Measurements from ENCODE around the gene TIPRL.

TIPRL gene

DNA sequence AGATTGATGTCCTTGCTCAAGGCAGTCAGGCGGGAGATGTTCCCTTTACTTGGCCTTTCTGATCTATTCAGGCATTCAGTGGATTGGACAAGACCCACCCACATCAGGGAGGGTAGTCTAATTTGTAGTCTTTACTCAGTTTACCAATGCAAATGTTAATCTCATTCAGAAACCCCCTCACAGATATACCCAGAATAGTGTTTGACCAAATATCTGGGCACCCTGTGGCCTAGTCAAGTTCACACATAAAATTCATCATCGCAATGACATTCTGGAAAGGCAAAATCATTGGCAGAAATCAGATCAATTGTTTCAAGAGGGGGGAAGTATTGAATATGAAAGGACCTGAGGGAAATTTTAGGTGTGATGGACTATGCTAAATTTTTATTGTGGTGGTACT lies 34.6 kb downstream of the TIPRL start:
- no peak for DNase-seq (ENCODE audit: low spot score)

DNA sequence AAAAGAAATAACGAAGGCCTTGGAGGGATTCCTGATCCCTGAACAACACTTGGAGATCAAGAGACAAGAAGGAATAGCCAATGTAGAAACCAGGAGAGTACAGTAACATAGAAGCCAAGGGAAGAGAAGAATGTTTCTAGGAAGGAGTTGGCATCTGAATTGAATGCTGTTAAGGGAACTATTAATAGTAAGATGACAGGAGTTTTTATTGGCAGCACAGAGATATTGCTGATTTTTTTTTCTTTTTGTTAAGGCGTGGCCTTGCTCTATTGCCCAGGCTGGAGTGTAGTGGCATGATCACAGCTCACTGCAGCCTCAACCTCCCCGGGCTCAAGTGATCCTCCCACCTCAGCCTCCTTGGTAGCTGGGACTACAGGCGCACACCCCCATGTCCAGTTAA lies 37.4 kb downstream of the TIPRL start:
- no peak for DNase-seq (ENCODE audit: low spot score)

DNA sequence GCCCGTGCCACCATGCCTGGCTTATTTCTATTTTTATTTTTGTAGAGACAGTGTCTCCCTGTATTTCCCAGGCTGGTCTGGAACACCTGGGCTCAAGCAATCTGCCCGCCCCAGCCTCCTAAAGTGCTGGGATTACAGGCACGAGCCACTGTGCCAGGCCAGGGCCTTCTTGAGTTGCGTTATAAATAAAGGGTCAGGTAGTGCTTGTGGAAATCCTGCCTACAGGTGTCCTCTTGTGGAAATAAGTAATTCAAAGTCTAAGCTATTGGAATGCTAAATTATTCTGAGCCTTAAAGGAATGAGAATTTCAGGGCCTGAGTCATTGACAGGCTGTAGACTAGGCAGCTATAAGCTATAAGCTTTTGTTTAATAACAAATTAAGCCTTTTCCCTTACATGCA lies 38.9 kb downstream of the TIPRL start:
- DNase-seq (ENCODE audit: low spot score) = no peak

DNA sequence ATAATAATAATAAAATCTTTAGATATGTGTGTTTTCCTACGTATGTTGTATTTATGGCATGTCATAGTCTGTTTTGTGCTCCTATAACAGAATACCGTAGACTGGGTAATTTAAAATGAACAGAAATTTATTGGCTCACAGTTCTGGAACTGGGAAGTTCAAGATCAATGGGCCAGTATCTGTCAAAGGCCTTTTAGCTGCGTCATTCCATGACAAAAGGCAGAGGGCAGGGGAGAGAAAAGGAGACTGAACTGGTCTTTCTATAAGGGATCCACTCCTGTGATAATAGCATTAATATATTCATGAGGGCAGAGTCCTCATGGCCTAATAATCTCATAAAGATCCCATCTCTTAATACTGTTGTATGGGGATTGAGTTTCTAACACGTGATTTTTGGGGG lies 39.9 kb downstream of the TIPRL start:
- no peak for DNase-seq (ENCODE audit: low spot score)

DNA sequence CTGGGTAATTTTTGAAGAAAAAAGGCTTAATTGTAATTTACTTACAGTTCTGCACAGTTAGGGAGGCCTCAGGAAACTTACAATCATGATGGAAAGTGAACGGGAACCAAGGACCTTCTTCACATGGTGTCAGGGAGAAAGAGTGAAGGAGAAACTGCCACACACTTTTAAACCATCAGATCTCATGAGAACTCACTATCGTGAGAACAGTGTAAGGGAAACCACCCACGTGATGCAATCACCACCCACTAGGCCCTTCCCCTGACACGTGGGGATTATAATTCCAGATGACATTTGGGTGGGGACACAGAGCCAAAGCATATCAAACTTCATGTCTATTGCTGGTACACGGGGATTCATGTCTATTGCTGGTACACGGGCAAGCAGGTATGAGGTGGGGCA lies 41.7 kb downstream of the TIPRL start:
- DNase-seq (ENCODE audit: low spot score) = no peak

DNA sequence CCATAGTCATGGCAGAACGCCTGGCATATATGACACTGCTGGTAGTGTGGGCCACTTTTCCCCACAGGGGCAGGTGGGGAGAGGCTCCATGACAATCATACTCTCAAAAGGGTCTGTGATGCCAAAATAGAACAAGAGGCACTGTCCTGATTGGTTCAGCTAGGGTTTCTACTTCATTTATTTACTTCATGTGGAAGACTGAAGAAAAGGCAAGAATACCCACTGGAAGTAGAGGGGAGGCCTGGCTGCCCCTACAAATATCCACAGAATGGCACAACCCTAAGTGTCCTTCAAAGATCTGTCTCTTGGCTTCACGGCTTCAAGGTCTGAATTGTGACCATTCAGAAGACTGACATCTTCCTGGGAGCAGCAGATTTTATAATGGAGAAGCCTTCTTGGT lies 42.5 kb downstream of the TIPRL start:
- no peak for DNase-seq (ENCODE audit: low spot score)

DNA sequence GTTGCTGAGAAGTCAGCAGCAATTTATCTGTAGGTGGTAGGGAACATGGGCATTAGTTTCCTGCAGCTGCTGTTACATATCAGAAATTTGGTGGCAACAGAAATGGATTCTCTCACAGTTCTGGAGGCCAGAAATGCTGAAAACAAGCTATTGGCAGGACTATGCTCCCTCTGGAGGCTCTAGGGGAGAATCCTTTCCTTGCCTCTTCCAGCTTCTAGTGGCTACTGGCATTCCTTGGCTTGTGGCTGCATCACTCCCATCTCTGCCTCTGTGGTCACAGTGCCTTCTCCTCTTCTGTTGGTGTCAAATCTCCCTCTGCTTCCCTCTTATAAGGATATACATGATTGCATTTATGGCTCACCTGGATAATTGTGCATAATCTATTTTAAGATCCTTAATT lies 44.5 kb downstream of the TIPRL start:
- no peak for DNase-seq (ENCODE audit: low spot score)

DNA sequence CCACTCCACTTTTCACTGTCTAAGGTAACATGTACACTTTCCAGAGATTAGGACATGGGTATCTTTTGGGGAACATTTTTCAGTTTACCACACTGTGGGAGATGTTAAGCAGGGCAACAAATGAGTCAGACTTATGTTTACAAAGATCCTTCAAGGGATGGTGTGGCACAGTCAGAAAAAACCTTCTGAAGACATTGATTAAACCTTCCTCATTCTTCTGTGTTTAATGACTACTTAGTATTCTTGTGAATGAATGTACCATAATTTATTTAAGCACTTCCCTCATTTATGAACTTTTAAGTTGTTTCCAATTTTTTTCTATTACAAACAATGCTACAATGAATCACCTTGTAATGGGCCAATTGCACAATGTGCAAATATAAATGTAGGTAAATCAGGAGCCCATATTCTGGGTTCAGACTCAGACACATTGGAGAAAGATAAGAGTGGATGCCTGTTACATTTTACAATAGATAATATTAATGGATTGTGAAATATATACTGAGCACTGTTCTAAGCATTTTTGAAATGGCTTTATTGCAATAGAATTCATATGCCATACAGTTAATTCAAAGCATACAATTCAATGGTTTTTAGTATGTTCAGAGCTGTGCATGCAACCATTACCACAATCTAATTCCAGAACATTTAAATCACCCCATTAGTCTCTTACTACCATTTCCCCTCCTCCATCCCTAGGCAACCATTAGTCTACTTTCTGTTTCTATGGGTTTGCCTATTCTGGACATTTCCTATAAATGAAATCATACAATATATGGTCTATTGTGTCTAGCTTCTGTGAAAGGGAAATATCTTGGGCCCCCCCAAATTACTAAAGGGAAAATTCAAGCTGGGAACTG lies 45.1 kb downstream of the TIPRL start:
- DNase-seq (ENCODE audit: low spot score) = no peak

DNA sequence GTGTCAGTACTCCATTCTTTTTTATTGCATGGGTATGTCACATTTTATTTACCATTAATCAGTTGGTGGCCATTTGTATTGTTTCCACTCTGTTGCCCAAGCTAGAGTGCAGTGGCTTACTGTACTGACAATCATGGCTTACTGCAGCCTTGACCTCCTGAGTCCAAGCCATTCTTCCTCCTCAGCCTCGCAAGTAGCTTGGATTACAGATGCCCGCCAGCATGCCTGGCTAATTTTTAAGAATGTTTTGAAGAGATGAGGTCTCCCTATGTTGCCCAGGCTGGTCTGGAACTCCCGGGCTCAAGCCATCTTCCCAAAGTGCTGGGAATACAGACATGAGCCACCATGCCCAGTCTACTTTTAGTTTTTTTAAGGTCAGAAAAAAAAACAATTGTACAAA lies 46.2 kb downstream of the TIPRL start:
- DNase-seq (ENCODE audit: low spot score) = no peak

DNA sequence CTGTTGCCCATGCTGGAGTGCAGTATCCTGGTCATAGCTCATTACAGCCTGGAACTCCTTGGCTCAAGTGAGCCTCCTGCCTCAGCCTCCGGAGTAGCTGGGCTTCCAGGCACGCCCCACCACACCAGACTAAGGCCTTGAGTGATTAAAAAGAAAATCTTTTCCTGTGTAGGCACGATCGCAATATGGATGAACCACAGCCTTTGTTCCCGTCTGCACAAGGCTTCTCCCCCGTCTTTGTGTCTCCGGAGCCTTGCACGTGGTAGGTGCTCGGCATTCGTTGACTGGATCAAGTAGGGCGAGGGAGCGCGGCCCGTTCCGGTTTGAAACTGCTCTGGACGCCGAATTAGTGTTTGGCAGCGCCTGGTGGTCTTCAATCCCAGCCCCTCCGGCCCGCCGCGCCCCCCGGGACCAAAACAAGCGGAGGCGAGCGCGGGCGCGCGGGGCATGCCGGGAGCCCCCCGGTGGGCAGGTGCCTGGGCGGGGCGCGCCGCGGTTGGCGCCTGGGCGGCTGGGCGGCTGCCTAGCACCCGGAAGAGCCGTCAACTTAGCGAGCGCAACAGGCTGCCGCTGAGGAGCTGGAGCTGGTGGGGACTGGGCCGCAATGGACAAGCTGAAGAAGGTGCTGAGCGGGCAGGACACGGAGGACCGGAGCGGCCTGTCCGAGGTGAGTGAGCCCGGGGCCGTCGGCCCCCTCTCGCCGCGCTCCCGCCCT lies 46.9 kb downstream of the TIPRL start, which contains the start of gene SFT2D2:
SFT2D2 (plus strand) TSS at position 529 of the 715 bp plus-strand sequence; CDS start at position 605, 76 bp downstream.
- peak; percentile 85 for DNase-seq (ENCODE audit: low spot score)

DNA sequence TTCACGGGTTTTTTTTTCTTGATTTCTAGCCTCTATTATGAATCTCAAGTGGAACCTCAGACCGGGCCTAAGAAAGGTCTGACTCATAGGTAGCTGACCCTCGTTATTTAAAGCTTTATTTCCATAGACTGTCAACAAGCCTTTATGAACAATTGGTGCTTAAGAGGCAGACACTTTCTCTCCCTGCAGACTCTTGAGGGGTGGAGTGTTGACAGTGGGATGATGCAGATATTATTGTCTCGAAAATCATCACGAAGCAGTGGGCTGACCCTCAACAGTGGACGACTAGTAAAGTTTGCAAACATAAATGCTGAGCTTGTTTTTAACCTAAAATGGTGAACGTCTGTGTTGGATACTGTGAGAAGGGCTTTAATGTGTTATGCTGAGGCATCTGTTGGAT lies 48.9 kb downstream of the TIPRL start:
- DNase-seq (ENCODE audit: low spot score) = no peak

DNA sequence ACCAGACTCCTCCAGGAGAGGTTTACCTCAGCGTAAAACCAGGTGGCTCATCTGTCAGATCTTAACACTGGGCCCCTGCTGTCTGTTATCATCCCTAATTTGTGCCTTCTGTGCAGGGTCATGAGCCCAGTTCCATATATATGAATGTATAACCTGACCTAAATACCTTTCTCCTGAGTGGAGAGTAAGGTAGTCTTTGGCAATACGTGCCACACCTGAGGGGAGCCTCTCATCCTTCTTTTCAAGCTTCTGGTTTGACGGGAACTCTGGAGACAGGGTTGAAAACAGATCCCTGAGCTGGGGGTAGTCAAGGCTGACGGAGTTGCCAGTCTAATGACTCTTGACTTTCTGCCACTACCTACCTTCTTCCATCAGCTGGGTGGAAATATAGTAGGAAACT lies 51.1 kb downstream of the TIPRL start:
- DNase-seq (ENCODE audit: low spot score) = no peak

DNA sequence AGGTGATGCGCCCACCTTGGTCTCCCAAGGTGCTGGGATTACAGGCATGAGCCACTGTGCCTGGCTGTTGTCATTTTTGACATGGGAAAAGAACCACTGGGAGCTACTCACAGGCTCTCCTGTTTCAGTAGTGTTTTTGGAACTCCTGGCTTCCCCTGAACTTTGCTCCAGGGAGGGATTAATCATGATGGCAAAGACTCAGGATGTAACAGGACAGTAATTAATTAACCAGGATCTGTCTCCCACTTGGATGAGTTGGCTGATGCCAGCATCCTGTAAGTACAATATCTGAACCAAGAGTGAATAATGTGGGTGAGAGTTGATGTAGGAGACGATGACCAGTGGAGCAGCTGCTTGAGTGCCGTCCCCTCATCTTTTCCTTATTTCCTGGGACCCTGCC lies 51.9 kb downstream of the TIPRL start:
- no peak for DNase-seq (ENCODE audit: low spot score)

DNA sequence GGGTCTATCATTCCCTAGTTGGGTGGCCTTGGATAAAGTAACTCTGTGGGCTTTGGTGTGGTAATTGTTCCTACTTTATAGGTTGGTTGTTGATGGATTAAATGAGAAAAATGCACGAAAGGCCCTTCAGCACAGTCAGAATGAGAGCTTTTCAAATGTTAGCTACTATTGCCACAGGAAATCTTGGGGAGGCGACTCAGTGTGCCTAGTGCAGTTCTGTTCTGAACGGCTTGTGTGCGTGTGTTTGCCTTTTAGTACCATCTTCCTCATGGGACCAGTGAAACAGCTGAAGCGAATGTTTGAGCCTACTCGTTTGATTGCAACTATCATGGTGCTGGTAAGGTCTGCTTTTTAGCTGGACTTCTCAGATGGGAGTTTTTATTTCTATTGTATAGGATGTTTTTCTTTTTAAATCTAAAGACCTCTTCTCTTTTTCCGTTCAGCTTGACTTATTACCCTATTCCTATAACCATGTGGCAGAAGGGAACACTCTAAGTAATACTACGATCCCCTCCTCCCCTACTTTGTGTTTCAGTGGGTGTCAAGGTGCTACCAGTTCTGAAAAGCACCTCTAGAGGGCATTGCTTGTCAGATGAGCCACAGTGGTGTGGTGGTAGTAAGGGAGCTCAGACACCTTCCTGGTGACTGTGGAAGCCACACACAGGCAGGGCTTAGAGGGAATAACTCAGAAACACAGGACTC lies 56.2 kb downstream of the TIPRL start:
- peak; percentile 41 for DNase-seq (ENCODE audit: low spot score)

DNA sequence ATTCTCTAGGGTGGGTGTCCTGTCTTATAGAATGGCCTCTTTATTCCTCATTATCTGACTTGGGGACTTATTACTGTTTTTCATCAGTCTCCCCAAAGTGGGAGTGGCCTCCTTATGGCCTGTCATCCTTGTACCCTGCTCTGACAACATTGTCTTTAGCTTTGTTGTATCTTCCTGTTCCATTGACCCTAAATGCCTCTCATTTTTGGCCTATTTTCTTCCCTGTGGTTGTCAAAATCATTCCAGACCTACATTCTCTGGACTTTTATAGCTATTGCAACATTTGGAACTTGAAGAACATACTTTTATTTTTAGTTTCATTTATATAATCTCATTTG lies 56.8 kb downstream of the TIPRL start:
- DNase-seq (ENCODE audit: low spot score) = no peak

DNA sequence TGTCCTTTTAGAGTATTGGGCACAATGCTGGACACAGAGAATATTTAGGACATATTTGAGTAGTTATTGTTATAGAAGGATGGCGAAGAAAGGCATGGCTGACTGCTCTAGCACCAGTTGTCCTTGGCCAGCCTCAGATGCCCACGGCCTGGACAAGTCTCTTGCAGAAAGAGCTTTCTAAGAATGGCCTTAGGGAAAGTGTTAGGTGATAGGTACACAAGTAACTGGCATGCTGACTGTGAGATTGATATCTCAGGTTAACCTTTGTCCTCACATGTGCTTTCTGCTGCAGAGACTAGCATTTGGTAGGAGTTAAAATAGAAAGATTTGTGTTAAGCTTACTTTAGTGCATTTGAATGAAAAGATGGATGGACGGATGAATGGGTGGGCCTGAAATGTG lies 57.2 kb downstream of the TIPRL start:
- peak; percentile 20 for DNase-seq (ENCODE audit: low spot score)

DNA sequence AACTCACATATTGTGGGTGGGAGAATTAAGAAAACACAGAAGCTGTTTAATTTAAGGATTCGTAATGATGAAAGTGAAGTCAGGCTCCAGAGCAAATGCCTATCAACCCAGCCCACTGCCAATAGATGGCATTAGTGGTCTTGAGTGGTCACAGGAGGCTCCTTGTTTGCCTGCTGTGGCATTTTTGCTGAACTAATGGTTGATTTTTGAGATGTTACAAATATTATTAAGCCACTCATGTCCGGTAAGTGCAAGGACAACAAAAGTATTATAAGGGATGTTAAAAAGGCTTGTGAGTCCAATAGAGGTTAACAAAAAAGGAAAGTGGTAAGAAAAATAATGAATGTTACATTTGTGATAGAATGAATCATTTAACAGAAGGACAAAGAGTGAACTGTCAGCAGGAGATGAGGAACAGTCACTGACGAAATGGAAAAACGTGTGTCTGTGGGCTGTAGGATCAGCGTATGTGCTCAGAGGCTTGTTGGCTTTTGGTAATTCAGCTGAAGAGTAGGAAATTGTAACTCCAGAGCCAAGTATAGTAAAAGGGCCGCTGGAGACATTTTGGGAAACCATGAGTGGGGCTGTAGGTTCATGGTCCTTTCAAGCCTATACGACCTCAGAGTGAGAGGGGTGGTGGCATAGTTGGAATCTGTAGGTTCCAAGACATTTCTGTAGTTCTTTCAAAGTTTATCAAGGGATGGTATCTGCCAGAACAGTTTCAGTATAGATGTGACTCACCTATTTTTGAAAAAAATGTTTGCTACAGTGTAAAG lies 58.3 kb downstream of the TIPRL start:
- DNase-seq (ENCODE audit: low spot score) = no peak

DNA sequence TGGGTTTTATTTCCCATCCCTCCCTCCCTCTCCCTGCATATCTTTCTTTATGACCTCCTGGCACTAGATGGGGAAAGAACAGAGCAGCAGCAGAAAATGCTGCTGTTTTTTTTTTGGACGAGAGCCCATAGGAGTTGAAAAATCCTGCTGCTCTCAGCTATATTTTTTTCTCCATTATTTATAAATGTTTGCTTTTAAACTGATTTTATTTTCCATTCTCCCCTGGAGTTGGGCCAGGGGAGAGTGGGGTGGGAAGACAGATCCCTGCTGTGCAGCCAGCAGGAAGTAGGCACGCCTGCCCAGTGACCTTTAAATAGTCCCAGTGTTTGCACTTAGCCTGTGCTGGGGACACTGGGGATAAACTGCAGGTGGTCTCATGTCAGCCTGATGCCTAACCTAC lies 64.4 kb downstream of the TIPRL start:
- no peak for DNase-seq (ENCODE audit: low spot score)

DNA sequence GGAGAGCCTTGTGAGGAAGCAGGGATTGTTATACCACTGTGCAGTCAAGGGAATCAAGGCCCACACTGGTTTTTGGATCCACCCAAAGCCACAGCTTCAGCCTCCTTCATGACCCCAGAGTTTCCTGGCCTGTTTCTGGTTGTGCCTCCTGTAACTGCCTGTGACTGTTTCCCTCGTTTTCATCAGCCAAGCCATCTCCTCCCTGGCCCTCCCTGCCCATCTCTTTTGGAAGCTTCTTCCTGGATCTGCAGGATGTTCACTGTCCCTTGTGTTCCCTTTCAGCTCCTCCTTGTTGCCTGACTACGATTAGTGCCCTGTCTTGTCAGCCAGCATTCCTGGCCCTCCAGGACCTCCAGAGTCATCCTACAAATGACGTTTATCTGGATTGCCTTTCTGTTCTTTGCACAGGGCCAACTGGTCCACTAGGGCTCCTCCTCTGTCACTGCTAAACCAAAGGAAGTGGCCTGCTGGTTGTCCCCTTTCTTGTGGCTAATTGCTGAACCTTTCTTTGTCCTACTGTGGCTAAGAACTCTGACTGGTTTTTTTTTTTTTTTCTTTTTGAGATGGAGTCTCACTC lies 65.0 kb downstream of the TIPRL start:
- no peak for DNase-seq (ENCODE audit: low spot score)

DNA sequence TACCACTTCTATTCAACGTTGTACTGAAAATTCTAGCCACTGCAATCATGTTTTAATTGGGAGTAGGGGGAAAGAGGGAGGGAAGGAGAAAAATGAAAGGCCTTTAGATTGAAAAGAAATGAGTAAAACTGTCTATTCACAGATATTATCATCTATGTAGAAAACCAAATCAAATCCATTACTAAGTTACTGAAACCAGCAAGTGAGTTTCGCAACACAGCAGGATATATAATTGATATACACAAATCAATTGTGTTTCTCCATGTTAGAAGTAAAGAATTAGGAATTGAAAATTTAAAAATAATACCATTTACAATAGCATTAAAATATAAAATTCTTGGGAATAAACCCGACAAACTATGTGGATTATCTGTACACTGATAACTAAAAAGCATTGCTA lies 66.3 kb downstream of the TIPRL start:
- DNase-seq (ENCODE audit: low spot score) = no peak

DNA sequence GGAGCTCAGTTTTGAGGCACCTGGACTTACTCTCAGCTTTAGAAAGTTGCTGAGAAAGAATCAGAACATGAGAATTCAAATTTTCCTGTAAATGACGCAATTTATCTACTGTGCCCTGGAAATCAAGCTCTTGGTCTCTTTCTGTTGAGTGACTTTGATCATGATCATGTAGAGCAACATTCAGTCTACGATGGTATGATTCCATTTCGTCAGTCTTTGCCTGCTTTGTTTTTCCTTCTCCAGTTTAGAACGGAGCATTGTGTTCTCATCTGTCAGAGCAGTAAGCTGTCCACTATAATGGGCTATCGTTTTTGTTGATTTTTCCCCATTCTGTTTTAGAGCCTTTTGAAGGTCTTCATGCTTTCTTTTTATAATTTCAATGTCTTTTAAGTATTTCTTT lies 67.7 kb downstream of the TIPRL start:
- no peak for DNase-seq (ENCODE audit: low spot score)
